K562 (cell line): Measurements from ENCODE around the gene CEP192. TPM values are rescaled to one million over a fixed set of nuclear protein-coding genes. Genes with fewer than 3 reads are reported as not detected.

Experiments used
- ATAC-seq: fragments of 200-7000 bp; cut with Tn5 transposase; 3 replicates; pipeline ENCODE4 v1.9.1; 2020; ENCODE audit warnings: moderate library complexity
- BruUV-seq: library from RNA; stranded (reverse); fragments of 400-500 nt; replicated peaks from 2 replicates; lab custom pipeline; 2021; lab: Mats Ljungman, UMichigan
- CTCF ChIA-PET: fragments of 300-600 bp; formaldehyde crosslinking; extraction: SDS; loops from one replicate; lab custom pipeline; 2021; ENCODE audit warnings: low intra/inter-chr PET ratio; lab: Yijun Ruan, JAX
- POLR2A ChIA-PET: fragments of 300-600, 350-650 bp; sonication (Branson Sonifier 250); formaldehyde crosslinking; extraction: SDS; loops from one replicate; lab custom pipeline; 2021; ENCODE audit warnings: antibody characterized with exemption, inconsistent platforms; lab: Yijun Ruan, JAX
- DNase-seq, 4 experiments: peaks; one replicate each; pipeline versions ENCODE4 v3.0.0 to v3.0.0-alpha.2; 2011 to 2018; ENCODE audit warnings: low spot score in 3 of 4, mixed read lengths in 3 of 4; ENCODE audit errors: extremely low read depth in 1 of 4
- FAIRE-seq: peaks from 2 replicates; lab custom pipeline; 2011; peaks lifted over from hg19 to GRCh38; lab: Jason Lieb, UNC
- H2AFZ ChIP-seq: 2 replicates; pipeline ENCODE4 v1.6.0; 2011; ENCODE audit warnings: low read depth, low read length, control low read depth, inconsistent platforms
- H3K27ac ChIP-seq: fragments of 200-600 bp; 3 replicates; pipeline ENCODE4 v1.8.0; 2011; ENCODE audit warnings: low read depth, mild to moderate bottlenecking, control low read depth, inconsistent platforms, low read length, moderate library complexity, mixed read lengths; ENCODE audit errors: extremely low read depth
- H3K27me3 ChIP-seq, 2 experiments: fragments of 300-600 bp in 1 of 2; 2 replicates in 1 of 2; 3 replicates in 1 of 2; pipeline versions ENCODE4 v1.6.0 to v1.8.0; 2011; ENCODE audit warnings: inconsistent platforms in 2 of 2, low read length in 2 of 2, mild to moderate bottlenecking in 1 of 2, mixed read lengths in 1 of 2, moderate library complexity in 1 of 2; ENCODE audit not compliant: control insufficient read depth in 2 of 2, insufficient read depth in 2 of 2
- H3K36me3 ChIP-seq: fragments of 300-600 bp; 3 replicates; pipeline ENCODE4 v1.8.0; 2011; ENCODE audit warnings: mild to moderate bottlenecking, low read length, inconsistent platforms; ENCODE audit not compliant: control insufficient read depth, insufficient read depth
- H3K4me1 ChIP-seq, 2 experiments: fragments of 200-600 bp in 1 of 2; replicated peaks in 1 of 2; 2 replicates in 1 of 2; 3 replicates in 1 of 2; pipeline versions ENCODE4 v1.5.1 to v1.8.0; 2011; ENCODE audit warnings: inconsistent platforms in 2 of 2, low read length in 2 of 2, mild to moderate bottlenecking in 1 of 2, mixed read lengths in 1 of 2, moderate library complexity in 1 of 2; ENCODE audit not compliant: control insufficient read depth in 2 of 2, insufficient read depth in 2 of 2
- H3K4me2 ChIP-seq: 2 replicates; pipeline ENCODE4 v1.6.1; 2011; ENCODE audit warnings: low read length, control low read depth, inconsistent platforms, mixed read lengths; ENCODE audit not compliant: insufficient read depth
- H3K4me3 ChIP-seq: fragments of 200-600 bp; sonication (generic), shearing (Covaris generic); 2 replicates; pipeline ENCODE4 v1.5.1; 2016; ENCODE audit warnings: control low read depth, inconsistent platforms
- H3K79me2 ChIP-seq: fragments of 200-600 bp; 3 replicates; pipeline ENCODE4 v1.8.0; 2011; ENCODE audit warnings: low read length, inconsistent platforms; ENCODE audit not compliant: control insufficient read depth, insufficient read depth
- H3K9ac ChIP-seq, 2 experiments: 2 replicates each; pipeline versions ENCODE4 v1.6.0 to v1.6.1; 2011; ENCODE audit warnings: low read depth in 2 of 2, low read length in 2 of 2, control low read depth in 1 of 2, inconsistent platforms in 1 of 2, mild to moderate bottlenecking in 1 of 2, mixed read lengths in 1 of 2; ENCODE audit not compliant: insufficient read depth in 1 of 2
- H3K9me1 ChIP-seq: one replicate; pipeline ENCODE4 v1.6.0; 2011; ENCODE audit warnings: inconsistent platforms, mild to moderate bottlenecking, low read length, moderate library complexity; ENCODE audit not compliant: control insufficient read depth, insufficient read depth
- H3K9me3 ChIP-seq: replicated peaks from 2 replicates; pipeline ENCODE4 v1.5.1; 2011; ENCODE audit warnings: low read depth, low read length, inconsistent platforms; ENCODE audit not compliant: control insufficient read depth, insufficient read depth
- H4K20me1 ChIP-seq: replicated peaks from 2 replicates; pipeline ENCODE4 v1.6.1; 2011; ENCODE audit warnings: low read length, inconsistent platforms, mixed read lengths; ENCODE audit not compliant: control insufficient read depth, insufficient read depth
- BRCA1 ChIP-seq, 2 experiments: fragments of 450-650 bp in 1 of 2; sonication (generic) in 1 of 2; formaldehyde crosslinking in 1 of 2; IDR thresholded peaks; 2 replicates each; pipeline versions ENCODE4 v1.5.0 to v1.6.1; 2017 to 2020; ENCODE audit warnings: mild to moderate bottlenecking in 1 of 2, missing genetic modification reagents in 1 of 2
- EP400 ChIP-seq: fragments of 450-650 bp; IDR thresholded peaks from 2 replicates; pipeline ENCODE4 v1.6.1; 2017; ENCODE audit warnings: antibody characterized with exemption, mild to moderate bottlenecking, moderate library complexity
- ETV1 ChIP-seq: fragments of 450-650 bp; conservative IDR thresholded peaks from 2 replicates; pipeline ENCODE4 v1.6.1; 2016; ENCODE audit warnings: missing genetic modification characterization, control low read depth, low read depth, missing compliant biosample characterization
- IRF2 ChIP-seq: sonication (generic); formaldehyde crosslinking; IDR thresholded peaks from 2 replicates; pipeline ENCODE4 v1.8.1; 2022; ENCODE audit warnings: mild to moderate bottlenecking, missing genetic modification reagents
- KDM1A ChIP-seq, 2 experiments: fragments of 450-650 bp; IDR thresholded peaks; 2 replicates each; pipeline ENCODE4 v1.6.1; 2016; ENCODE audit warnings: mild to moderate bottlenecking in 2 of 2
- MCM5 ChIP-seq: fragments of 450-650 bp; IDR thresholded peaks from 2 replicates; pipeline ENCODE4 v1.6.1; 2016; ENCODE audit warnings: low read depth
- MEIS2 ChIP-seq: fragments of 450-650 bp; IDR thresholded peaks from 2 replicates; pipeline ENCODE4 v1.6.1; 2014; ENCODE audit warnings: mild to moderate bottlenecking; ENCODE audit not compliant: partially characterized antibody
- MTA1 ChIP-seq: fragments of 450-650 bp; IDR thresholded peaks from 2 replicates; pipeline ENCODE4 v1.6.1; 2017; ENCODE audit warnings: borderline replicate concordance
- NFRKB ChIP-seq: fragments of 450-650 bp; IDR thresholded peaks from 2 replicates; pipeline ENCODE4 v1.6.1; 2016; ENCODE audit warnings: low read depth
- RFX7 ChIP-seq: fragments of 250-450 bp; sonication (Bioruptor Pico); IDR thresholded peaks from 2 replicates; pipeline ENCODE4 v1.5.1; 2021; ENCODE audit warnings: mild to moderate bottlenecking
- SMAD4 ChIP-seq: fragments of 250-450 bp; sonication (Bioruptor Pico); conservative IDR thresholded peaks from 2 replicates; pipeline ENCODE4 v1.8.0; 2021; ENCODE audit warnings: inconsistent platforms, mild to moderate bottlenecking, moderate library complexity
- TARDBP ChIP-seq: fragments of 450-650 bp; IDR thresholded peaks from 2 replicates; pipeline ENCODE4 v1.6.1; 2016
- USF1 ChIP-seq: sonication (generic); formaldehyde crosslinking; IDR thresholded peaks from 2 replicates; pipeline ENCODE4 v1.9.0; 2022; ENCODE audit warnings: mild to moderate bottlenecking, missing genetic modification reagents
- ZKSCAN8 ChIP-seq: fragments of 200-800 bp; sonication (Bioruptor generic); IDR thresholded peaks from 2 replicates; pipeline ENCODE4 v1.6.1; 2016; ENCODE audit warnings: missing genetic modification characterization, missing compliant biosample characterization
- ZNF24 ChIP-seq: fragments of 450-650 bp; IDR thresholded peaks from 2 replicates; pipeline ENCODE4 v1.6.1; 2016
- ZNF3 ChIP-seq: fragments of 250-450 bp; sonication (Bioruptor Pico); IDR thresholded peaks from 2 replicates; pipeline ENCODE4 v1.5.0; 2021; ENCODE audit warnings: mild to moderate bottlenecking, moderate library complexity
- ZNF589 ChIP-seq: fragments of 200-800 bp; sonication (Bioruptor generic); IDR thresholded peaks from 2 replicates; pipeline ENCODE4 v1.6.1; 2016; ENCODE audit warnings: low read depth, missing genetic modification characterization, missing compliant biosample characterization
- WGBS: fragments of 100-300 bp; shearing (Covaris generic); methylation state at CpG from one replicate; pipeline ENCODE4 v1.1.6; 2016; ENCODE audit warnings: low coverage, mixed read lengths; ENCODE audit not compliant: insufficient coverage; ENCODE audit errors: missing lambda C conversion rate; 5-methylcytosine and 5-hydroxymethylcytosine counted together
- in situ Hi-C: fragments of 300-500 bp; cut with MboI; formaldehyde crosslinking; loops from 4 replicates; pipeline ENCODE4 v1.15.0; 2018; ENCODE audit warnings: inconsistent platforms, mixed read lengths
- intact Hi-C: fragments of 100-400 bp; cut with micrococcal nuclease; formaldehyde crosslinking; loops from 2 replicates; pipeline ENCODE4 v1.14.2; 2022
- polyA plus RNA-seq, 8 experiments: library from polyadenylated mRNA; depleted of rRNA in 4 of 8; stranded (reverse) in 5 of 8; unstranded in 3 of 8; fragments of >200 nt; fragmentation: Nextera tagmentation in 2 of 8; fragmentation: Illumina TruSeq in 1 of 8; extraction: Ambion mirVana in 2 of 8; extraction: Trizol in 1 of 8; gene quantifications; 2 replicates each; pipeline versions ENCODE4 v1.2.1 to v1.2.3, GENCODE V29; 2011 to 2014; ENCODE audit warnings: inconsistent platforms in 1 of 8, missing spikeins in 1 of 8
- total RNA-seq, 7 experiments: library from RNA; depleted of rRNA in 6 of 7; stranded (reverse); fragments of >200 nt in 6 of 7; fragmentation: Illumina TruSeq in 2 of 7; extraction: Trizol in 2 of 7; gene quantifications; 2 replicates each; pipeline versions ENCODE4 v1.2.1 to v1.2.3, GENCODE V29; 2011 to 2021; ENCODE audit warnings: low replicate concordance in 1 of 7

CEP192 gene
- total and polyA plus RNA-seq, 9 of the 15 experiments (the other 6 are each of a cell fraction or from before 2014, with no cell fraction given), result 14.4 to 54.4 (median 35.8) TPM

- Histone ChIP-seq H3K4me1 (no peaks in the 10 kb centered on the region), H3K27me3 (no peaks in the 10 kb centered on the region), H3K9me1 (no peaks in the 10 kb centered on the region), H2AFZ (no peak overlapping the region), H3K4me2 (no peak overlapping the region), H4K20me1 (no peaks in the 10 kb centered on the region), H3K9me3 (no peaks in the 10 kb centered on the region), H3K9ac (no peak overlapping the region), H3K79me2 (no peaks in the 10 kb centered on the region), H3K27ac (no peak overlapping the region), H3K4me3 (no peak overlapping the region), H3K36me3 (peaks cover 80% of the 10 kb centered on the region)
- ChIA-PET CTCF (no interaction called here), POLR2A (no interaction called here)
- in situ Hi-C loops, result no loop called here
- no TSS peak for BruUV-seq
- ATAC-seq, result no peak
- TF ChIP-seq ETV1 (tag) (no peak), KDM1A (IDR thresholded peaks at IDR 0.05) (peak in 1 of 2 experiments; percentile 63; a peak in 1 of 4 replicates)
- no peak for FAIRE-seq
- intact Hi-C loops, result no loop called here
- no peak for DNase-seq
- 89% methylated on average over 5 of the region's 10 CpGs for WGBS
Measured at GRCh38 chr18:13099113-13099512, 108.0 kb downstream of the CEP192 start.

GRCh38 chr18:13100942-13101658 is 109.9 kb downstream of the CEP192 start:
- ChIA-PET CTCF (no interaction called here), POLR2A (interaction anchor here (1.5 kb wide), 1 partner anchor 9 kb away, joined by 4 read pairs; no protein-coding TSS in a partner anchor)

More at GRCh38 chr18:13100942-13101658, 109.9 kb downstream of the CEP192 start:
- intact Hi-C loops, result no loop called here
- Histone ChIP-seq H3K9me1 (no peaks in the 10 kb centered on the region), H3K9me3 (no peaks in the 10 kb centered on the region), H3K9ac (no peak overlapping the region; a peak in 1 of 4 replicates), H2AFZ (no peak overlapping the region), H3K4me3 (no peak overlapping the region)
- 95% methylated on average over 14 of the region's 14 CpGs for WGBS
- TF ChIP-seq ZKSCAN8 (CRISPR knock-in tag) (no peak), MCM5 (no peak), RFX7 (no peak), BRCA1 (IDR thresholded peaks at IDR 0.05) (no peak), BRCA1 (CRISPR knock-in tag; IDR thresholded peaks at IDR 0.05) (no peak), ZNF3 (CRISPR knock-in tag) (no peak), MTA1 (no peak), NFRKB (no peak), ZNF589 (CRISPR knock-in tag) (no peak), EP400 (no peak), MEIS2 (no peak), SMAD4 (CRISPR knock-in tag) (no peak), TARDBP (no peak), IRF2 (no peak), USF1 (no peak), ZNF24 (no peak)
- TF ChIP-seq, all 486 proteins: peak for 0
- no peaks in the 10 kb centered on the region for H4K20me1 ChIP-seq
- in situ Hi-C loops, result no loop called here
- H3K27me3 ChIP-seq, result no peaks in the 10 kb centered on the region
- DNase-seq, result no peak
- no peak for FAIRE-seq
- H3K36me3 ChIP-seq, result peaks cover 80% of the 10 kb centered on the region
- no peaks in the 10 kb centered on the region for H3K79me2 ChIP-seq
- H3K4me1 ChIP-seq, result no peaks in the 10 kb centered on the region
- H3K4me2 ChIP-seq, result no peak overlapping the region
- ATAC-seq, result no peak
- no TSS peak for BruUV-seq
- H3K27ac ChIP-seq, result no peak overlapping the region
